ENCODE measurements around the gene ST8SIA2.
"Not testable (repeated sequence)": the region's sequence is repeated elsewhere in the genome, so short reads cannot be mapped to it uniquely, and the experiment has no call there.

Gene ST8SIA2

GRCh38 chr15:92438471-92438870, 44.8 kb downstream of the ST8SIA2 start:
- DNase-seq (ENCODE audit: low read depth in 1 of 2, low spot score in 1 of 2), result no peak

GRCh38 chr15:92443381-92443780, 49.7 kb downstream of the ST8SIA2 start:
- DNase-seq (ENCODE audit: low read depth in 1 of 2, low spot score in 1 of 2), result no peak

- no peak for DNase-seq (ENCODE audit: low read depth in 1 of 2, low spot score in 1 of 2)
These were observed 51.0 kb downstream of the ST8SIA2 start for GRCh38 chr15:92444631-92445030.

GRCh38 chr15:92448370-92448769, 54.7 kb downstream of the ST8SIA2 start:
- no peak for DNase-seq (ENCODE audit: low read depth in 1 of 2, low spot score in 1 of 2)

GRCh38 chr15:92449476-92449875, 55.8 kb downstream of the ST8SIA2 start:
- no peak for DNase-seq (ENCODE audit: low read depth in 1 of 2, low spot score in 1 of 2)

GRCh38 chr15:92451225-92451825, 57.6 kb downstream of the ST8SIA2 start:
- DNase-seq (ENCODE audit: low read depth in 1 of 2, low spot score in 1 of 2), result no peak

GRCh38 chr15:92452143-92452542, 58.5 kb downstream of the ST8SIA2 start:
- no peak for DNase-seq (ENCODE audit: low read depth in 1 of 2, low spot score in 1 of 2)

- no peak for DNase-seq (ENCODE audit: low read depth in 1 of 2, low spot score in 1 of 2)
These were observed 59.9 kb downstream of the ST8SIA2 start for GRCh38 chr15:92453607-92454006.

- no peak for DNase-seq (ENCODE audit: low read depth in 1 of 2, low spot score in 1 of 2)
These were observed 60.9 kb downstream of the ST8SIA2 start for GRCh38 chr15:92454555-92455105.

- DNase-seq (ENCODE audit: low read depth in 1 of 2, low spot score in 1 of 2), result no peak
These were observed 61.6 kb downstream of the ST8SIA2 start for GRCh38 chr15:92455271-92455670.

GRCh38 chr15:92457471-92458041, 63.9 kb downstream of the ST8SIA2 start:
- no peak for DNase-seq (ENCODE audit: low read depth in 1 of 2, low spot score in 1 of 2)

- DNase-seq (ENCODE audit: low read depth in 1 of 2, low spot score in 1 of 2), result no peak
These were observed 66.3 kb downstream of the ST8SIA2 start for GRCh38 chr15:92460023-92460422.

GRCh38 chr15:92462424-92463125, 68.9 kb downstream of the ST8SIA2 start:
- no peak for DNase-seq (ENCODE audit: low read depth in 1 of 2, low spot score in 1 of 2)

GRCh38 chr15:92463352-92463751, 69.7 kb downstream of the ST8SIA2 start:
- no peak for DNase-seq (ENCODE audit: low read depth in 1 of 2, low spot score in 1 of 2)

- DNase-seq (ENCODE audit: low read depth in 1 of 2, low spot score in 1 of 2), result no peak
These were observed 70.1 kb downstream of the ST8SIA2 start for GRCh38 chr15:92463826-92464225.

GRCh38 chr15:92466834-92467233, 73.2 kb downstream of the ST8SIA2 start:
- DNase-seq (ENCODE audit: low read depth in 1 of 2, low spot score in 1 of 2), result no peak

GRCh38 chr15:92467245-92467644, 73.6 kb downstream of the ST8SIA2 start:
- no peak for DNase-seq (ENCODE audit: low read depth in 1 of 2, low spot score in 1 of 2)

- no peak for DNase-seq (ENCODE audit: low read depth in 1 of 2, low spot score in 1 of 2)
These were observed 75.3 kb downstream of the ST8SIA2 start for GRCh38 chr15:92468991-92469390.

- DNase-seq (ENCODE audit: low read depth in 1 of 2, low spot score in 1 of 2), result no peak
These were observed 77.6 kb downstream of the ST8SIA2 start for GRCh38 chr15:92471288-92471687.

GRCh38 chr15:92473756-92474155, 80.1 kb downstream of the ST8SIA2 start:
- no peak for DNase-seq (ENCODE audit: low read depth in 1 of 2, low spot score in 1 of 2)

GRCh38 chr15:92479730-92480129, 86.0 kb downstream of the ST8SIA2 start:
- DNase-seq (ENCODE audit: low read depth in 1 of 2, low spot score in 1 of 2), result not testable (repeated sequence)

- DNase-seq (ENCODE audit: low read depth in 1 of 2, low spot score in 1 of 2), result no peak
These were observed 86.7 kb downstream of the ST8SIA2 start for GRCh38 chr15:92480361-92480760.

Measured in stimulated activated CD4-positive, alpha-beta T cell treated with anti-CD3 and anti-CD28 coated beads, Interleukin-15, amount 100 ng/mL, for 1 hour (primary cell).